ENCODE results near the gene TERB1. TPM values are rescaled to one million over a fixed set of nuclear protein-coding genes. Genes with fewer than 3 reads are reported as not detected.

The TERB1 gene
- total RNA-seq, result 0.26 TPM in 2 replicates

- FAIRE-seq (no peak), DNase-seq (ENCODE audit: low read depth) (no peak)
- Histone ChIP-seq H3K27me3 (ENCODE audit: control insufficient read depth, insufficient read depth, low read length) (no peaks in the 10 kb centered on the region), H3K4me3 (ENCODE audit: low read depth, low read length) (no peak within 1 kb of the TSS), H3K36me3 (ENCODE audit: control insufficient read depth, insufficient read depth, low read length) (peaks cover 5% of the 10 kb centered on the region)
- TF ChIP-seq CTCF (IDR thresholded peaks at IDR 0.05; ENCODE audit: insufficient read depth, low read length, severe bottlenecking), result no peak
Measured at GRCh38 chr16:66801320-66802105, at the start of gene TERB1. TSS of gene TERB1 (minus strand) at chr16:66801584. CDS start at chr16:66796798, 4,786 bp downstream.

- DNase-seq (ENCODE audit: low read depth) (no peak), FAIRE-seq (no peak)
- Histone ChIP-seq H3K27me3 (ENCODE audit: control insufficient read depth, insufficient read depth, low read length) (peaks cover 16% of the 10 kb centered on the region), H3K36me3 (ENCODE audit: control insufficient read depth, insufficient read depth, low read length) (no peaks in the 10 kb centered on the region), H3K4me3 (ENCODE audit: low read depth, low read length) (no peak overlapping the region)
- no peak for TF ChIP-seq CTCF (IDR thresholded peaks at IDR 0.05; ENCODE audit: insufficient read depth, low read length, severe bottlenecking)
Measured at GRCh38 chr16:66850115-66850815, 48.9 kb upstream of the TERB1 start.

GRCh38 chr16:66849549-66849948, 48.2 kb upstream of the TERB1 start:
- no peaks in the 10 kb centered on the region for H3K36me3 ChIP-seq (ENCODE audit: control insufficient read depth, insufficient read depth, low read length)
- H3K4me3 ChIP-seq (ENCODE audit: low read depth, low read length), result no peak overlapping the region
- FAIRE-seq (no peak), DNase-seq (ENCODE audit: low read depth) (no peak)
- TF ChIP-seq CTCF (IDR thresholded peaks at IDR 0.05; ENCODE audit: insufficient read depth, low read length, severe bottlenecking), result no peak
- H3K27me3 ChIP-seq (ENCODE audit: control insufficient read depth, insufficient read depth, low read length), result peaks cover 21% of the 10 kb centered on the region

GRCh38 chr16:66849021-66849420, 47.6 kb upstream of the TERB1 start:
- no peak for FAIRE-seq
- DNase-seq (ENCODE audit: low read depth), result no peak
- Histone ChIP-seq H3K4me3 (ENCODE audit: low read depth, low read length) (no peak overlapping the region), H3K36me3 (ENCODE audit: control insufficient read depth, insufficient read depth, low read length) (no peaks in the 10 kb centered on the region), H3K27me3 (ENCODE audit: control insufficient read depth, insufficient read depth, low read length) (peaks cover 24% of the 10 kb centered on the region)
- no peak for TF ChIP-seq CTCF (IDR thresholded peaks at IDR 0.05; ENCODE audit: insufficient read depth, low read length, severe bottlenecking)

- no peak for FAIRE-seq
- H3K36me3 ChIP-seq (ENCODE audit: control insufficient read depth, insufficient read depth, low read length), result no peaks in the 10 kb centered on the region
- H3K4me3 ChIP-seq (ENCODE audit: low read depth, low read length), result no peak overlapping the region
- DNase-seq (ENCODE audit: low read depth), result no peak
- no peak for TF ChIP-seq CTCF (IDR thresholded peaks at IDR 0.05; ENCODE audit: insufficient read depth, low read length, severe bottlenecking)
- H3K27me3 ChIP-seq (ENCODE audit: control insufficient read depth, insufficient read depth, low read length), result peaks cover 26% of the 10 kb centered on the region
Measured at GRCh38 chr16:66848172-66848571, 46.8 kb upstream of the TERB1 start.
